NCI-H345 treated with DMSO at 0.1 percent for 48 hours (cell line): ENCODE data around the gene TOLLIP.
A peak's percentile ranks its signal among the peaks of the same experiment; 100 is the strongest.

Experiments used
- DNase-seq: peaks from one replicate; lab custom pipeline; 2025; ENCODE audit not compliant: unreplicated experiment; lab: John Stamatoyannopoulos, UW

The TOLLIP gene

GRCh38 chr11:1234771-1235305 is 74.6 kb downstream of the TOLLIP start:
- DNase-seq = no peak

- DNase-seq = no peak
Observed at GRCh38 chr11:1234054-1234720, 75.2 kb downstream of the TOLLIP start.

- DNase-seq = peak; percentile 41
Observed at GRCh38 chr11:1233351-1234053, 75.9 kb downstream of the TOLLIP start.

GRCh38 chr11:1232883-1233321 is 76.5 kb downstream of the TOLLIP start:
- no peak for DNase-seq

GRCh38 chr11:1232021-1232882 is 77.2 kb downstream of the TOLLIP start:
- no peak for DNase-seq

GRCh38 chr11:1231396-1232020 is 77.9 kb downstream of the TOLLIP start:
- DNase-seq = peak; percentile 47

- no peak for DNase-seq
Observed at GRCh38 chr11:1230456-1231395, 78.7 kb downstream of the TOLLIP start.

- no peak for DNase-seq
Observed at GRCh38 chr11:1230121-1230455, 79.3 kb downstream of the TOLLIP start.

- no peak for DNase-seq
Observed at GRCh38 chr11:1229471-1230120, 79.8 kb downstream of the TOLLIP start.

- DNase-seq = no peak
Observed at GRCh38 chr11:1228921-1229451, 80.4 kb downstream of the TOLLIP start.

GRCh38 chr11:1228101-1228821 is 81.2 kb downstream of the TOLLIP start:
- DNase-seq = no peak

- DNase-seq = no peak
Observed at GRCh38 chr11:1227551-1228100, 81.8 kb downstream of the TOLLIP start.

GRCh38 chr11:1226986-1227550 is 82.4 kb downstream of the TOLLIP start:
- no peak for DNase-seq

GRCh38 chr11:1226226-1226985 is 83.0 kb downstream of the TOLLIP start:
- DNase-seq = no peak

GRCh38 chr11:1225386-1226225 is 83.8 kb downstream of the TOLLIP start:
- DNase-seq = no peak
